Measurements from ENCODE around the gene NUDT2.

Gene NUDT2

GRCh38 chr9:34371886-34372466, 42.6 kb downstream of the NUDT2 start:
- DNase-seq, result no peak

GRCh38 chr9:34372467-34373011, 43.2 kb downstream of the NUDT2 start:
- no peak for DNase-seq

- DNase-seq, result no peak
These were observed 44.4 kb downstream of the NUDT2 start for GRCh38 chr9:34373749-34374148.

- no peak for DNase-seq
These were observed 45.0 kb downstream of the NUDT2 start for GRCh38 chr9:34374339-34374738.

DNA sequence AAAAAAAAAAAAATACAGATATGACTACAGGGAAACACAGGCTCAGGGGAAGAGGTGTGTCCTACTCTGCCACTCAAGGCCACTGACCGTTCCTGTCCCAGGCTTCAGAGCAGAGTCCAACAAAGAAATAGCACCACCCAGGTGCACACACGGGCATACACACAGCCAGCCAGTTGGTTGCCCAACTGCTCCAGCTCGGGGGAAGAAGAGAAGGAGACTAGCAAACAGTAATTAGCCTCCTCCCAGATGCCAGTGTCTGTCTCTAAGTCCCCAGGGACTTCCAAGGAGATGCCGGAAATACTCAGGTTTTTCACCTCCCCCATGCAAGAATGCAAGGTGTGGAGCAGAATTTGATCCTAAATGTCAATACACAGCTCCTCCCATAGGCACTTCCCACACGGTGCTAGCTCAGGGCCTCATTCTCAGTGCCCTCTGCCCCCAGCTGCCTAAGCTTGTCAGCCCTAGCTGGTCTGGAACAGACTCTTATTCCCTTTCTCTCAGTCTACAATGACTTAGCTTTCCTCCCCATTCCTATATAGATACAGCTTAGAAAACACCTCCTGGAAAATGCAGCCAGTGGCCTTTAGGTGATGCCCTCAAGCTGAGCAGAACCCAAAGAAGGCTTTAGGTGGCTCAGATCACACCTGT, 45.7 kb downstream of the NUDT2 start:
- no peak for DNase-seq

- DNase-seq, result no peak
These were observed 46.7 kb downstream of the NUDT2 start for GRCh38 chr9:34375901-34376595.

DNA sequence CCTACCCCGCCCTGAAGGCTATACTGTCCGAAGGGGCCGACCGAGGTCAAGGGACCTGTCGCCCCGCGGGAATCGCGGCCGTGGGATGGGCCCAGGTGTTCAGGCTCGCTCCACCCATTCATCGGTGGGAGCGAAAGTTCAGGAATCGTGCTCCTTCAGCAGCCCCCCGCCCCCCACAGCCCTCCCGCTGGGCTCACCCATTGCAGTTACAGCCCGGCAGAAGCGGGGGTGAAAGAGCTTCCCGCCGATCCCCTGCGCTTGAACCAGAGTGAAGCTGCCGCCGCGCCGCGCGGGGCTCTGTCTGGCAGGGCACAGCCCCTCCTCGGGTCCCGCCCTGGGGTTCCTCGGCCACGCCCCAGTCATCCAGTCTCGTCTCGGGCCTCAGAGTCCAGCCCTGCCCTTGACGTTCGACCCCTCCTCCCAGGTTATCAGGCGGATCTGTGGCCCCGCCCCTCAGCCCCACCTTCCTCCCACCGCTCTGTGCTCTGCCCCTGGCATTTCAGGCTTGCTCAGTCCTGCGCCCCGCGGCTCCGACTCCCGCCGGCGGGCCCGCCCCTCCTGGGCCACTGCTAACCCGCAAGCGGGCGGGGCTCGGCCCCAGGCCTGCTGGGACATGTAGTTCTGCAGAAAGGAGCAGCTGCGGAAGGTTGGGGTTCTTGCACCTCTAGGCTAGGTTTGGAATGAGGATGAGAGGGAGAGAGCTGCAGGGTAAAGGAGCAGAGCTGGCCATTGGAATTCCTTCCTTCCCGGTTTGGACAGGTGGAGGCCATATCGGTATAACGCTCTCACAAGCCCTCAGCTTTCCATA, 47.4 kb downstream of the NUDT2 start, which contains the start of gene MYORG:
MYORG (minus strand) TSS at position 303 of the 808 bp plus-strand sequence. CDS start 3,955 bp downstream, outside the sequence.
- peak; percentile 89 for DNase-seq

GRCh38 chr9:34377404-34377746, 48.0 kb downstream of the NUDT2 start:
- no peak for DNase-seq

- DNase-seq, result no peak
These were observed 49.1 kb downstream of the NUDT2 start for GRCh38 chr9:34378376-34379060.

- no peak for DNase-seq
These were observed 50.1 kb downstream of the NUDT2 start for GRCh38 chr9:34379334-34380033.

GRCh38 chr9:34380034-34380510, 50.7 kb downstream of the NUDT2 start:
- DNase-seq, result no peak

DNA sequence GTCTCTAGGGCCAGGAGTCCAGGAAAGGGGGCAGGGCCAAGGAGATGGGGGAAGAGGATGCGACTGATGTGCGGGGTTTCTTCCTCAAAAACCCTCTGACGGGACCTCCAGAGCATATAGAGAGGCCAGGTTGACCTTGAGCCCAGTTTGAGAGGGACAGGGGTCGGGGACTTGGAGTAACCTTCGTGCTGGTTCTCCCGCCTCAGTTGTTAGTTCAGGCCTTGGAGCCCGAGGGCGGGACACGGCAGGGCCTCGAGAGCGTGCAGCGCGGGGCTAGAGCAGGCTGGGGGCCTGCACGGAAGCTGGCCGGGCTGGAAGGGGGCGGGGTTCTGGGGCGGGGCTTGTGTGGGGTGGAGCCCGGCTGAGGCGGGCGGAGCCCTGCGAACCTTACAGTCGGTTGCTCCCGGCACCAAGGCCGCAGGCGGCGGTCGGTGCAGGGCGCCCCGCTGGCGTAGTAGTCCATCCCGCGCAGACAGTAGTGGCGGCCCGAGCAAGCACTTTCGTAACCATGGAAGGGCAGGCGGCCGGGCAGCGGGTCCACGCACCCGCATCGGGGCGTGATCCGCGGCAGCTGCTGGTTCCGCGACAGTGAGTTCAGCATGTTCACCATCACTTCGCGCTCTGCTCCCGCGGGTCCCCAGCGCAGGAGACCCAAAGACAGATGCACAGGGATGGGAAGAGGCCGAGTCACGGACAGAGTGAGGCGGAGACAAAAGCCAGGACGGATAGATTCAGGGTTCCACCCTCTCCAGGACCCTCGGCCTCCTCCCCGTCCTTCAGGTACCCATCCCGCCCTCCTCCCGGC, 51.3 kb downstream of the NUDT2 start:
- DNase-seq, result peak; percentile 66

DNA sequence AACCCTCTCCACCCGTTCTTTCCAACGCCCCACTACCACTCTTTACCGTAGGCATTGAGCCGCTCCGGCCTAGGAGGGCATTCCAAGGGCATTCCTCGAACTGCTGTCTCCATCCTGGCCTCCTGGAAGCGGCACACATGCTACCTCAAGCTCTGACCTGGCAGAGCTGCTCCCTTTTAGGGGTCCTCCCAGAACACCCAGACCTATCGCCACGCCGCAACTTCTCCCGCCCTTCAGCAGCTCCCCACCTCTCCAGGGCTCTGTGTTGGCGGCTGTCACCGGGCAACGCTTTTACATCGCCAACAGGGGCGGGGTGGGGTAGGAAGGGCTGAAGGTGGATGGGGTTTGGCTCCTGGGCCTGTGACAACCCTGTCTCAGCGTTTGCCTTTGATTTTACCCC, 52.0 kb downstream of the NUDT2 start:
- DNase-seq, result no peak

- DNase-seq, result no peak
These were observed 52.7 kb downstream of the NUDT2 start for GRCh38 chr9:34382054-34382453.

DNA sequence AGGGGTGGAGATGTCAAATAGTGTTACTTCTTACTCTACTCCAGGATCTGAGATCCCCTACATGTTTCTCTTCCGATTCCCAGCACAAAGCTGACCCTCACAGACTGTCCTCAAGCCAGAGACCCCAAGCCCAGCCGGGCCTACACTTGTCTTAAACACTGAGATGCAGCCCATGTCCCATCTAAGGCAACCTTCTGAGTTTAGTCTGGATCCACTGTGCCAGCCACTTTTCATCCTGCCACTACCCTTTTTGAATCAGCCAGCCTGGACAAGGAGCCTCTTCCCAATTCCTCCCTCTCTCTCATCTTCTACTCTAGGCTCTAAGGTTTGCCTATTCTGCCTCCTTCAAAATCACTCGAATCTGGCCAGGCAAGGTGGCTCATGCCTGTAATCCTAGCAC, 53.5 kb downstream of the NUDT2 start:
- no peak for DNase-seq

GRCh38 chr9:34383904-34384303, 54.5 kb downstream of the NUDT2 start:
- DNase-seq, result no peak

DNA sequence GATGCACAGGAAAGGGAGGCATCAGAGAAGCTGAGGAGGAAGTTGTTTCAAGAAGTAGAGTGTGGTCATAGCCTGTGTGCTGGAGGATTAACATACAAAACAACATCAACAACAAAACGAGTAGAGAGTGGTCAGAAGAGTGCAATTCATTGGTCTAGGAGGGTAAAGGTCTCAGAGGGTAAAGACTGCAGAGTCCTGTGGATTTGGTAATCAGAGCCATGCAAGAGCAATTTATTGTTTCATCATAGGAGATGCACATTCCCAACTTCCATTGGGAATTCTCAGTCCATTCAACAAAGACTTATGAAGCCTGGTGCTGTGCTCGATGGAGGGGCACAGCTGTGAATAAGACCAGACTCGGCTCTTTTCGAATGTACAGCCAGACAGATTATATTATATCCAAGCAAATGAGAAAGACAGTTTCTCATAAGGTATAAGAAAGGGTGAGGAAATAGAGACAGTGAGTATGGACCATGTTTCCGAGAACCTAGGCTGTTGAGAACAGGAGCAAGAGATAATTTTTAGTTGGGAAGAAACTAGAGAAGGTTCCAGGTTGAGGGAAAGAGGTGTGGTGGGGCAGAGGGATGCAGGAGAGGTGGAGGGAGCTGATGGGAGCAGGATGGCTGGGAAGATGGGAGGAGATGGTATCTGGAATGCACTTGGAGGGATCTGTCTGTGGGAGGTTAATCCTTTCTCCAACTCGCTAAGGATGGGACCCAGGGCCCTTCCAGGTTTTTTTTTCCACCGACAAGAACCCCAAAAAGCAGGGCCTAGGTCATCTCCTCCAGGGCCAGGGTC, 55.2 kb downstream of the NUDT2 start:
- no peak for DNase-seq

DNA sequence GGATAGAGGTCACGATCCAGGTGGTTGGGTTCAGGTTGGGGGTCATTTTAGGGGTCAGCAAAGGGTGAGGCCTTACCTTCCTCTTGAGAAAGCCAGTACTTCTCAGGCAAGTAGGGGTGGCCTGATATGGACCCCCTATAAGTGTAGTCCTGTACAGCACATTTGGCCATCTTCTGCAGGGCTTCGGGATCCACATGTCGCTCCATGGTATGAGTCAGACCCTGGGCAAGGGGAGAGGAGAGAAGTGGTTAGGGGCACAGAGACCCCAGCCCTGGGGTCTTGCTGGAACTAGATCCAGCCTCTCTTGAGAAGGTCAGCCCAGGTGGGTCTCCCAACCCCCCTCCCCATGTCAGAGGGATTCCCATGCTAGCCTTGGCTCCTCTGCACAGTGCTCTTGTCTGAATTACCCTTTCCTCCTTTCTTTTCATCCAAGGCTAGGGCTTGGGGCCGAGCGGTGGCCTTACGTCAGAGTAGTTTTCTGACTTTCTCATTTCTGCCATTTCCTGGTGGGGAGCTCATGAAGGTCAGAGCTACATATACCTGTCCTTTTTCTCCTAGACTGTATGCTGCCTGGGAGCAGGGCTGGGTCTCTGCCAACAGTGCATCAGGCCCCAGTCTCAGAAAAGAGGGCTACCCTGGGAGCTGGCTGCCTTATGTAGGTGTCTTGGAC, 56.3 kb downstream of the NUDT2 start:
- DNase-seq, result no peak

- DNase-seq, result no peak
These were observed 57.3 kb downstream of the NUDT2 start for GRCh38 chr9:34386656-34387055.

Data from activated gamma-delta T cell (primary cell).